HUES6 (cell line): ENCODE measurements around the gene KRTAP5-1.

Experiments
- H3K27ac ChIP-seq: 2 replicates; pipeline ENCODE4 v1.7.0; 2013; ENCODE audit warnings: low read depth, mild to moderate bottlenecking, low read length, inconsistent platforms
- H3K27me3 ChIP-seq: 2 replicates; pipeline ENCODE4 v1.6.1; 2013; ENCODE audit warnings: low read length; ENCODE audit not compliant: control insufficient read depth, insufficient read depth
- H3K36me3 ChIP-seq: 2 replicates; pipeline ENCODE4 v1.6.1; 2013; ENCODE audit warnings: low read length; ENCODE audit not compliant: control insufficient read depth, insufficient read depth
- H3K4me1 ChIP-seq: 2 replicates; pipeline ENCODE4 v1.6.1; 2013; ENCODE audit warnings: low read length; ENCODE audit not compliant: control insufficient read depth, insufficient read depth
- H3K4me3 ChIP-seq: 2 replicates; pipeline ENCODE4 v1.5.1; 2013; ENCODE audit warnings: low read depth, low read length
- H3K9ac ChIP-seq: one replicate; pipeline ENCODE4 v1.6.1; 2013; ENCODE audit warnings: mild to moderate bottlenecking, low read length
- H3K9me3 ChIP-seq: 2 replicates; pipeline ENCODE4 v1.6.1; 2013; ENCODE audit warnings: low read depth, low read length; ENCODE audit not compliant: control insufficient read depth, insufficient read depth

Gene KRTAP5-1

GRCh38 chr11:1548221-1549070 lies 36.6 kb downstream of the KRTAP5-1 start:
- peaks cover 84% of the 10 kb centered on the region for H3K27me3 ChIP-seq
- peak overlapping the region; percentile 49 for H3K9ac ChIP-seq
- peak overlapping the region; percentile 49 for H3K4me3 ChIP-seq
- H3K36me3 ChIP-seq, result no peaks in the 10 kb centered on the region
- no peak overlapping the region for H3K27ac ChIP-seq
- peaks cover 11% of the 10 kb centered on the region for H3K4me1 ChIP-seq
- no peaks in the 10 kb centered on the region for H3K9me3 ChIP-seq

- H3K36me3 ChIP-seq, result no peaks in the 10 kb centered on the region
- no peak overlapping the region for H3K27ac ChIP-seq
- H3K4me3 ChIP-seq, result peak overlapping the region; percentile 60
- H3K9ac ChIP-seq, result no peak overlapping the region
- peaks cover 11% of the 10 kb centered on the region for H3K4me1 ChIP-seq
- no peaks in the 10 kb centered on the region for H3K9me3 ChIP-seq
- peaks cover 78% of the 10 kb centered on the region for H3K27me3 ChIP-seq
Observed at GRCh38 chr11:1547467-1548098, 37.5 kb downstream of the KRTAP5-1 start.

- Histone ChIP-seq H3K27me3 (peaks cover 79% of the 10 kb centered on the region), H3K9ac (no peak overlapping the region), H3K9me3 (no peaks in the 10 kb centered on the region), H3K4me3 (peak overlapping the region; percentile 60), H3K36me3 (no peaks in the 10 kb centered on the region), H3K4me1 (peaks cover 11% of the 10 kb centered on the region), H3K27ac (no peak overlapping the region)
Observed at GRCh38 chr11:1546536-1547466, 38.3 kb downstream of the KRTAP5-1 start.

GRCh38 chr11:1546077-1546535 lies 39.0 kb downstream of the KRTAP5-1 start:
- Histone ChIP-seq H3K9me3 (no peaks in the 10 kb centered on the region), H3K4me1 (peaks cover 11% of the 10 kb centered on the region), H3K27me3 (peaks cover 86% of the 10 kb centered on the region), H3K27ac (no peak overlapping the region), H3K36me3 (no peaks in the 10 kb centered on the region), H3K4me3 (peak overlapping the region; percentile 60), H3K9ac (no peak overlapping the region)

GRCh38 chr11:1545432-1545831 lies 39.7 kb downstream of the KRTAP5-1 start:
- H3K9me3 ChIP-seq, result no peaks in the 10 kb centered on the region
- H3K27ac ChIP-seq, result no peak overlapping the region
- H3K4me3 ChIP-seq, result no peak overlapping the region
- H3K4me1 ChIP-seq, result peaks cover 11% of the 10 kb centered on the region
- no peak overlapping the region for H3K9ac ChIP-seq
- peaks cover 90% of the 10 kb centered on the region for H3K27me3 ChIP-seq
- no peaks in the 10 kb centered on the region for H3K36me3 ChIP-seq

GRCh38 chr11:1544536-1544935 lies 40.5 kb downstream of the KRTAP5-1 start:
- Histone ChIP-seq H3K9ac (no peak overlapping the region), H3K4me1 (peaks cover 11% of the 10 kb centered on the region), H3K27ac (no peak overlapping the region), H3K27me3 (peaks cover 89% of the 10 kb centered on the region), H3K36me3 (no peaks in the 10 kb centered on the region), H3K9me3 (no peaks in the 10 kb centered on the region), H3K4me3 (no peak overlapping the region)

GRCh38 chr11:1543606-1544263 lies 41.3 kb downstream of the KRTAP5-1 start:
- H3K27me3 ChIP-seq, result peaks cover 86% of the 10 kb centered on the region
- no peak overlapping the region for H3K9ac ChIP-seq
- H3K9me3 ChIP-seq, result no peaks in the 10 kb centered on the region
- no peak overlapping the region for H3K27ac ChIP-seq
- no peaks in the 10 kb centered on the region for H3K36me3 ChIP-seq
- peaks cover 11% of the 10 kb centered on the region for H3K4me1 ChIP-seq
- H3K4me3 ChIP-seq, result no peak overlapping the region

- Histone ChIP-seq H3K4me3 (no peak overlapping the region), H3K9me3 (no peaks in the 10 kb centered on the region), H3K9ac (no peak overlapping the region), H3K4me1 (peaks cover 9% of the 10 kb centered on the region), H3K27me3 (peaks cover 82% of the 10 kb centered on the region), H3K27ac (no peak overlapping the region), H3K36me3 (no peaks in the 10 kb centered on the region)
Observed at GRCh38 chr11:1542267-1542666, 42.8 kb downstream of the KRTAP5-1 start.

GRCh38 chr11:1541474-1542204 lies 43.4 kb downstream of the KRTAP5-1 start:
- peaks cover 76% of the 10 kb centered on the region for H3K27me3 ChIP-seq
- H3K9ac ChIP-seq, result no peak overlapping the region
- H3K9me3 ChIP-seq, result no peaks in the 10 kb centered on the region
- H3K36me3 ChIP-seq, result no peaks in the 10 kb centered on the region
- H3K4me1 ChIP-seq, result peaks cover 9% of the 10 kb centered on the region
- H3K4me3 ChIP-seq, result no peak overlapping the region
- H3K27ac ChIP-seq, result no peak overlapping the region

GRCh38 chr11:1540074-1540473 lies 45.0 kb downstream of the KRTAP5-1 start:
- H3K27me3 ChIP-seq, result peaks cover 60% of the 10 kb centered on the region
- H3K4me3 ChIP-seq, result no peak overlapping the region
- no peak overlapping the region for H3K9ac ChIP-seq
- no peaks in the 10 kb centered on the region for H3K9me3 ChIP-seq
- peaks cover 5% of the 10 kb centered on the region; the same call in 1 of the 2 replicates for H3K4me1 ChIP-seq
- no peak overlapping the region for H3K27ac ChIP-seq
- no peaks in the 10 kb centered on the region for H3K36me3 ChIP-seq
